Activated T-cell treated with anti-CD3 and anti-CD28 coated beads for 4 hours (primary cell): Measurements from ENCODE around the gene SORBS2.

Source experiments
- DNase-seq: peaks from one replicate; pipeline ENCODE4 v3.0.0-alpha.2; 2020

The SORBS2 gene

DNA sequence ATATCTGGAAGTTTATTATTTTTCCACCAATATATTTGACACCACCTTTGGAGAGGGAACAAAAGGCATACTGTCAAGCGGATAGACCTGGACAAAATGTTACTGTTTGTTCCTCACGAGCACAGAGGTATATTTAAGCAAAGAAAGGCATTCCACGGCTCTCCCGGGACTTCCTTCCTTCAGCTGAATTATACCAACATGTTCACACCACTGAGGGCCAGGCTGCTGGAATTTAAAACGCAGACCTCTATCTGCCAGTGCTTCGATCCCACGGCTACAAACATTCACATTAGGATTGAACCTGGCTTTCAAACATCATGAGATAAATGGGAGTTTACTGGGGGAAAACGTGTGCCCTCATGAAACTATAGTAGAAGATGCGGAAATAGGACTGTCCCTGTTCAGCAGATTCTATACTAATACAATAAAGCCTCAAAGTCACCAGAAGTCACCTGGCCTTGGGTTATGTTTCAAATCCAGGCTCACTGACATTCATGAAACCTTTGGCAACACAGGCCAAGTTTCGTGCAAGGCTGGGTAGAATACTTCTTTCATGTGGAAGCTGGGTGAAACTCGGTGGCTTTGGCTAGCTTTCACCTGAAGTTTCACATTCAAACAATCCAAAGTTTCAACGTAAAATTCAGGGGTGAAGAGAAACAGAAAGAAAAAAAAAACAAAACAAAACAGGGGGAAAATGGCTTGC lies 39.5 kb downstream of the SORBS2 start:
- no peak for DNase-seq

DNA sequence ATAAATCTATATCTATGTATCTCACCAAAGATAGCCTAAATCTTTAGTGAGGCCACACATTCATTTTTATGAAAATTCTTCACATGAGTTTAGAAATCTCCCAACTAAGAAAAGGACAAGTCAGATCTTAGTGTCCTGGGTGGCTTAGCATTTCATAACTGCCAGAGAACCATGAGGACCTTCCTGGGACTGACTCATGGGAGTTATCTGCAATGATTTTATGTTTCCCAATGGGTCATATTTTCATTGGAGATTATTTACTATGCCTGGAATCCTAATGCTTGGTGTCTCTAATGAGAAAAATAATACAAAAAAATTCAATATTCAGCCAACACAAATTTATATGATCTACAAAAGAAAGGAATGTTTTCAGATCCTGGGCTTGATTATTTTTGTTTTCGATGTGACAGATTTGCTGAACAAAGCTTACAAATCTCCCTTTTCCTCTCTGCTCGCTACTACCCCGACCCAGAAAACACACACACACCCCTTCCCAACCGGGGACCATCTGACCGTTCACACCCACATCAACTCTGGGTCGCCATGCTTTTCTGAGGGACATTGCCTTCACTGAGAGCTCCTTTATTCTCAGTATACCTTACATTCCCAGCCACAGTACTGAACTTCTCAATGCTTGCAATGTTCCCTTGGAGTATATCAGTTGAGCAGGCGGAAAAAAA lies 40.1 kb downstream of the SORBS2 start:
- DNase-seq, result no peak

DNA sequence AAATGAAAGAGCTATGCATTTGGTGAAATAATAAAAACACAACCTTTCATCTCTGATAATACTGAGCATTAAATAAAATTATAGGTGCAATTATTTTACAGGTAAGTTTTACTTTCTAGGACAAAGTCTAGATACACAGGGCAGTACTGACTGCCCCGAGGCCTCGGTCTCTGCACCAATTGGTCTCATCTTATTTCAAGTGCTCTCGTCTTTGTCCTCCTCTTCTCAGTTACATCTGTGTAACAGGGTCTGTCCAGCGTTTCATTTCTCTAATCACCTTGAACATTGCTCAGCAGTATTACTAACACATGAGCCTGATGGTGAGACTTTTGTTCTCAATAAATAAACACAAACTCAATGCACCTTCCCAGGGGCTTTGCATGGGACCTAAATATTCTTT lies 44.5 kb downstream of the SORBS2 start:
- DNase-seq, result no peak

DNA sequence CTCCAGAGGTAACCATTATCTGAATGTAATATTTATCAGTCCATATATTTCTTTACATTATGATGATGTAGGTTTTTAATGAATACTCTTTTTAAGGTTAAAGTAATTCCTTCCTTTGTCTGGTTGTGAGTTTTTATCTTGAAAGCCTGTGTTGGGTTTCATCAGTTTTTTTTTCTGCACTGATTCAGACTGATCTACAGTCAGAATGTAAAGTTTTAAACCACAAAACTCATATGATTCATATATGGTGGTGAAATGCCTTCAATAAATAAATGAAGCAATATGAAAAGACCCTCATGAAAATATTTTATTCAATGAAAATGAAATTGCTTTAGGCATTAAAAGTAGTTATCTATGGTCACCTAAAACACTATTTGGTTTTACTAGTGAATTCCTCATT lies 47.1 kb downstream of the SORBS2 start:
- no peak for DNase-seq

DNA sequence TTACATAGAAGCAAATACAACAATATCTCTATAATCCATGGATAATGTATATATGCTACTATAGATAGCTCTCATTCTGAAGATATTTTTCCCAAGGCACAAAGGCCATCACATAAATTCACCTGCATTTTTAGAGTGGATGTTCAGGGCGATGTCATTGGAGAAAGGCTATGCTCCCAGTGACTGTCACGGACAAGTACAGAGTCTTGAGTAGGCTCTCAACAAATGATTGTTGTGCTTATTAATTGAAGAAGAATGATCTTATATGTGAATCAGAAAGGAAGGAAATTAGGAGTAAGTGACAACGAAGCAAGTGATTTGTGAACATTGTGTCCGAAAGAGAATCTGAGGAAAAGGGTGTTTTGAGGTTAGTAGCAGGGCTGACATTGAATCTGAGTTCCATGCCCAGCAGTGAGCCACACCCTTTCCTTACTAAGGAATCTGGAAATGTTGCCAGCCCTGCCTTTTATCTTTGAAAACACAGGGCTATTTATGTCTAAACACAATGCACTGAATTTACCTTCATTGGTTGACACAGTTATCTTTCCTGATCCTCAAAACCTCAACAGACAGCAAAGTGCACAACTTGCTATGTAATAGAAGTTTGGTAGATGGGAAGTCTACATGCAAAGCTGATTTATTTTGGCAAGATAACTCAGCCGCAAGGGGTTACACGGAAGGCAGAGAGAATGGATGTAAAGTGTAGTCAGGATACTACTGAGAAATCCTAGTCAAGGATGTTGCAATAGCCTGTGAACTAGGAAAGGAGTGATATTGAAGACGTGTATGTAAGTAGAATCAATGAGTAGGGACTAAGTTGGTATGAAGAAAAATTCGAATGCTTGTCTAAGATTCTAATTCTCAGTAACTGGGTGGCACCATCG lies 50.4 kb downstream of the SORBS2 start:
- no peak for DNase-seq

DNA sequence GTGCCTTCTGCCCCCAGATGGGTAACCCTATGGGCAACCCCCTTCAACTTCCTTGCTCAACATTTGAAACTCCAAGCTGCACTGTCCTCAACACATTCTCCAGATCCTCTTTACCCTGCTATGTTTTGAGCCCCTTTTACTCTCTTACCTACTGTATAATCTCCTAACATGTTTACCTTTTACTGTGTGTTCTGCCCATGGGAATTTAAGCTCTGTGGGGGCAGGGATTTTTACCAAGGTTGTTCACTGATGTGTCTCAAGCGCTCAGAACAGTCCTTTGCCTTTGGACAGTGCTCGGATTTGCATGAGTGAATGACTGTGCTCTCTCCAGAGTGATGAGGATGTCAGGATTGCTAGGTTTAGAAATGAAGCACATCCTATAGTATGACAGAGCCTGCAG lies 53.2 kb downstream of the SORBS2 start:
- no peak for DNase-seq

DNA sequence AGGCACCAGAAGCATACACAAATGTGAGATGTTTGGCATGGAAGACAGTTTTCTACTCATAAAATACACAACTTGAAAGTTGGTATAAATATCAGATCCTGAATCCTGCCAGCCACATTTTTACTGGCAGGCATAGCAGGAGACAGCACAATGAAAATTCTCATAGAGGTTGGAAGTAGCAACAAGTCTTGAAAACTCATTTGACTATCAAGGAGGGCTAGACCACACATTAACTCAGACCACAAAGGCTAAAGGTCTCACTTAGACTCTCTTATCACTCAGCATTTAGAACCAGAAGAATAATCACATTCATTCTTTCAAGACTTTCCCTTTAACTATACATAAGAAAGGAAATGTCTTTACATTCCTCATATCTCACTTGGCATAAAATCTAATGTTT lies 56.5 kb downstream of the SORBS2 start:
- no peak for DNase-seq

DNA sequence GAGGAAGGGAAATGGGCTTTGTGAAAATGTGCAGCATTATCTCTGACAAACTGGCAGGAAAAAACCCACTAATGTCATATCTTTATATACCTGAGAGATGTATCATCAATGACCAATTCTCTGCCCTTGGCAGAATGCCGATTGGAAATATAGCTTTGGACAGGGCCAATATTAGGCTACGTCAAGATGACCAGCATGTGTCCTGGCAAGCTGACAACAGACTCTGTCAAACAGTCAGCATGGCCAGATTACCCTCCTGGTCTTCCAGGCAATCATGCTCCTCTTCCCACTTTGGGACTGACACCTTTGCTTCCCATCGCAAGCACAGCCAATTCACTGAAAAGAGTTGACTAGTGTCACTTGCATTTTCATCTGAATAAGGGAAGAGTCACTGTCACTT lies 57.0 kb downstream of the SORBS2 start:
- no peak for DNase-seq

DNA sequence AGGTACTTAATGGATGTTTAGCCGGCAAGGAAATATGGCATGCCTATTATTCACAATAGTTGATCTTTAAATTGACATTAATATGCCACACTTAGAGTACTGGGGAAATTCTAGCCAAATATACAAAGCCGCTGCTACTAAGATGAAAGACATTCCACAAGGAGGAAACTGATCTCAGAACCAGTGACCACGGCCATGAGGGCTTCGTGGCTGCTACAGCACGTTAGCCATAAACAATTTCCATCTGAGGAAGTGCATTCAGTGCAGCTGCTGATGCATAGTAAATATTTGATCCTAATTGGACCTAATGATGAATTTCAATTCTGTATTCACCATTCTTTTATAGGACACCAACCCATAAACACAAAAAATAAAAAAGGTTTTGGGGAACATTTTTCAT lies 59.1 kb downstream of the SORBS2 start:
- DNase-seq, result no peak

DNA sequence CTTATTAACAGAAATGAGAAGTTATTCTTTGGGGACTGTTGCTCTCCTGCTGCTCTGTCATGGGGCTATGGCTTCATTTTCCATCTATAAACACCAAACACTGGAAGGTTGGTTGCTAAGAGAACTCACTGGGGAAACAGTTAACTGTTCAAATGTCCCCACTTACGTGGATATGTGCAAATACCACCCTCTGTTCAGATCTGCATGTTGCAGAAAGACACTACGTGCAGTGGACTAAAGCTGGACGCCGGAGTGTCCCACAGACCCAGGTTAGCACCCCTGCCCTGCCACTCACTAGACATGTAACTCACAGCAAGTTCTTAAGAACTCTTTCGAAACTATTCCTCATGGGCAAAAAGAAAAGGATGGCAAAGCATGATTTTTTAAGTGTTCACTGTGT lies 62.1 kb downstream of the SORBS2 start:
- DNase-seq, result no peak

DNA sequence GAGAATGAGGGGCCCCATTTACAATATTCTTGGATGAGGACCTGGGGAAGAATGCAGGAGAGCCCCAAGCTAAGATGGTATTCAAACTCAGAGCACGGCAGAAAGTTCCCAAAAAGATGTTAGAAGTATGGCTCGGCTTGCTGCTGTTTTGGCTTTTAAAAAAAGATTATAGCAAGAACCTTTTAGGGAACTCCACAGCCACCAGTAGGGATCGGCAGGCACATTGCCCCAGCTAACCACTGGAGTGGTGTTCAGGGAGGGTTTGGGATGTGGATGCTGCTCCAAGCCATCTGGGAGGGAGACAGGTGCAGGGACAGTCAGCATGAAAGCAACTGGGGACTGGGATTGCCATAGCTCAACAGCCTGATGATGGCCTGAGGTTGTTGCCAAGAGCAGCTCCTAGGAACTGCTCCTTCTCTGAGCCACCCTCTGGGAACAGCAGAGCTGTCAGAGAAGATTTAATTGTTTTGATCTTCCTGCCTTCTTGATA lies 63.0 kb downstream of the SORBS2 start:
- DNase-seq, result no peak

DNA sequence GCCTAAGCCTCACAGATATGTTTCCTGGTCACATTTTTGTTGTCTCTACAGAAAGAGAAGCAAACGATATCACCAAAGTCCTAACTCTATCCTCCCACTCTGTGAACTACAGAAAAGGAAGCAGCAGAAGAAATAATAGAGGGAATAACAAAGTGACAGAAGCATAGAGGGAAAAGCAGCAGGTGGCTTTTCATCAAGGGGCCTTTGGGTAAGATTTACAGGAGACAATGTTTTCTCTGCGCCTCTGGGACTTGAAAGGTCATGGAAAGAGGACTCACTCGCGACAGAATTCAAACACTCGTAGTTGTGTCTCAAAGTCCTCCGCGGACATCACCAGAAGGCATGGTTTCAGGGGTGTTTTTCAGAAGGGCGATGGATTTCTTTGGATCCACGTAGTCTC lies 66.1 kb downstream of the SORBS2 start:
- DNase-seq, result no peak

DNA sequence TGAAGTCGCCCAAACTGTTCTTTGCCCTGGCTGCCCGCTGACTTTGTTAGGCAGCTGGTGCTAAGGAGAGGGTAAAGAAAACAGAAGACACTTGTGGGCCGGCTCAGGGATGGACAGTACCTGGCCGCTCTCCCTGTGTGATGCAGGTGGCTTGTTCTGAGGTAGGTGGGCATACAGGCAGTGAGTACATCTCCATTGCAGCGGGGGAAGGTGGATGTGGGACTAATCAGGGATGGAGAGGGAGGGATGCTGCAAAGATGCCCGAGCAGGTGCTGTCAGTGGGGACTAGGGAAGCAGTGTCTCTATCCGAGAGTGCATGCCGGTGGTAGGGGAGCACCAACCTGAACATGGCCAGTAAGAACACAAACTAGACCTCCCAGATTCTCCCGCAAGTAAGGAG lies 67.0 kb downstream of the SORBS2 start:
- no peak for DNase-seq

DNA sequence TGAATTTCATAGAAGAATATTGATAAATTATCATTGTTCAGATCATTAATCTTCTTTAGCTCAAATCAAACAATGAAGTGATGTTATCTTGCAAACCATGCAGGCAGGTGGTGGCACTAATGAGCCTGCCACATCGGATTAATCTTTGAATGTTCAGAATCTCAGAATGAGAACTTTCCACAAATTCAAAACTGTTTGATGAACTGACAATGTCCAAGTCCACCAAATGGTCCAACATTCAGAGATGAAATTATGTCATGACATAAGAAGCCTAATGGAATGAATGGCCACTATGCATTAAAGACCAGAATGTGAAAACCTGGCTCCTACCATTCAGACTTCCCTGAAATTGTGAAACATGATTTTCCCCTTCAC lies 67.5 kb downstream of the SORBS2 start:
- DNase-seq, result no peak

DNA sequence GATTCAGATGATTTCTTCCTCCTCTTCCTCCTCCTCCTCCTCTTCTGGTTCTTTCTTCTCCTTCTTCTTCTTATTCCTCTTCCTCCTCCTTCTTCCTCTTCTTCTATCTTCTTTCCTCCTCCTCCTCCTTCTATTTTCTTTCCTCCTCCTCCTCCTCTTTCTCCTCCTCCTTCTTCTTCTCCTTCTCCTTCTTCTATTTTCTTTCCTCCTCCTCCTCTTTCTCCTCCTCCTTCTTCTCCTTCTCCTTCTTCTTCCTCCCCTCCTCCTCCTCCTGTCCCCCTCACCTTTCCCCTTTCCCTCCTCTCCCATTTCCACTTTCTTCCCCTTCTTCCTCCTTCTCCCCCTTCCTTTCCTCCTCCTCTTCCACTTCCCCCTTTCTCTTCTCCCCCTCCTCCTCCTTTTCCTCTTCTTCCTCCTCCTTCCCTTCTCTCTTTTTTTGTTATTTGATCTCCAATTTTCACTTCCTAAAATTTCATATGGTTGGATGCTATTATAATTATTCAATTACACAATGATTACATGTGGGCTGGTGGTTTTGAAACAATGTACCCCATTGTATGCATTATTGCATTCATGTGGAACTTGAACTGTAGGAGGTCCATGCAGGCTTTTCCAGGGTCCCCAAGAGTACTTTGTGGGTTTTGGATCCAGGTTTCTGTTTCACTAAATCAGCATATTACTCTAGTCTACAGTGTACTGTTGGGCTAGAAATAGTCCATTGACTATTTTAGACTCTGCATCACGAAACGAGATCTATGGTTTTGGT lies 68.1 kb downstream of the SORBS2 start:
- no peak for DNase-seq

DNA sequence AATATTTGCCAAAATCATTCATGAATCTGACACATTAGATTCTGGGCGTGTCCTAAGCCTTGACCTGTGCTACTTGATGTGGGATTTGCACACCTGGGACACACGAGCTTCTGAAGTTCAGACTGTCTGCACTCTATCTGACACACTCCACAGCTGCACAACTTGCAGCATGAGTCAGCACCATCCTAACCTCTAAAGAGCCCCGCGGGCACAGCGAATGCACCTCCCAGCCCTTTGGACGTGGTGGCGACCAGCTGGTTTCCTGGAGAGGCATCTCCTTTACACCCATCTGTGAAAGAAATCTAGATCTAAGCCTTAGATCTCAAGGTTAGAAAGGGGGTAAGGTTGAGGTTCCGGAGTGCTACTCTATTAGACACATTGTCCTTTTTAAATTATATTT lies 69.2 kb downstream of the SORBS2 start:
- no peak for DNase-seq

DNA sequence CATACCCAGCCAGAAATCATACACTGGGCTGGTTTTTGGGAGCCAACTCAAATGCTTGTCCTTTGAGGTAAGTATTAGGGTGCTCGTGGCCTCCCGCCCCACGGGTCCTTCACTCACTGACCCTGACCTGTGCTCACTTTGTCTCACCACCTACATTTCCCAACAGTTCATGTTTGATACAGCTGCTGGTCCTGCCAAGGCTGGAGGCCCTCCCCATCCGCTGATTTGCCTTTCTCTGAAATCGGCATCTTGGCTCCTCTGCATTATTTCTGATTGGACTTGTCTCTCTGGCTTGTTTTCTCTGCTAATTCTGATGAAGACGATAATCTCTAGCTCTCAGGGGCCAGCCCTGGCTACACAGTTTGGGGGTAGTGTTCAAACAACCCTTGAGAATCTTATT lies 70.2 kb downstream of the SORBS2 start:
- DNase-seq, result no peak

DNA sequence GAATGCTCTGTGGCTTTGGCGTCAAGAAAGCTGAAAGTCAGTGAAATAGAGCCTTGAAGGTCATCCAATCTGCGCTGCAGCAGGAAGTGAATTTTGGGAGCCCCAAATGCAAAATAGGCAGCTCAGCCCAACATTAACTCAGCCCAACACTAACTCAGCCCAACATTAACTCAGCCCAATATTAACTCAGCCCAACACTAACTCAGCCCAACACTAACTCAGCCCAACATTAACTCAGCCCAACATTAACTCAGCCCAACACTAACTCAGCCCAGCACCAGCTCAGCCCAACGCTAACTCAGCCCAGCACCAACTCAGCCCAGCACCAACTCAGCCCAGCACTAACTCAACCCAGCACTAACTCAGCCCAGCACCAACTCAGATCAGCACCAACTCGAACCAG lies 71.5 kb downstream of the SORBS2 start:
- no peak for DNase-seq

DNA sequence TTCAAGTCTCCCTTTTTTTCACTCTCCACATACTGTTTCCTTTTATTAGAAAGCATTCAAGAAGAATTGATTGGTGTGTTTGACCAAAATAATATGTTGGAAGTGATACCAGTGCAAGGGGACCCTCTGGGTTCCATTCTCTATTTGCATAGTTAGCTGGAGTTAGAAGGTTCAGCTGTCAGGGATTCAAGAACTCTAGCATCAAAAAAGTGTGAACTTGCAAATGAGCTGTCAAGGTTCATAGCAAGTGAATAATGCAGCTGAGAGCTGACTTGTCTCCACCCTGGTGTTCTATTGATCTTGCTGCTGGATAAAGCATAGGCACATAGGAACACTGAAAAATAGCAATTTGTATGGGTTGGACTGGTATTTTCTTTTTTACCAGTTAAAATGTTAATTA lies 73.2 kb downstream of the SORBS2 start:
- no peak for DNase-seq

DNA sequence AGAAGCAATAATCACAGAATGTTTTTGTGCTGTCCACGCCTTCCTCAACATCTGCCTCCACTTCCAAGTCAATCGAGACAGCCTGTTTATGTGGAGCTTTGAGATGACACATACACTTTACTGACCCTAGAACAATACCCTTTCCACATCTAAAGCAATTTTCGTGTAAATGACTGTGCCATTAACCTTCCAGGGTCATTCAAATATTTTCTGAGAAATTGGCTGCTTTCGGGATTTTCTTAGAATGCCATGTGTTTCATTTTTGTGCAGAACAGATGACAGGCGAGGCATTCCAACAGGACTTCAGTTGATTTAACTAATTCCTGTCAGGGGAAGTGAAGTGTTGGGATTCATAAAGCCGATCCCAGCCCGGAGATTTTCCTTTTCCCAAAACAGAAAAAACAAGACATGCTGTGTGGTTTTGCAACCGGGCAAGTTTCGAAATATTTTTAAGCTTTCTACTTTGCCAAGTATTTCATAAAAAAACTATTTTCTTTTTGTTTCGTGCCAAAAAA lies 73.9 kb downstream of the SORBS2 start:
- DNase-seq, result no peak

DNA sequence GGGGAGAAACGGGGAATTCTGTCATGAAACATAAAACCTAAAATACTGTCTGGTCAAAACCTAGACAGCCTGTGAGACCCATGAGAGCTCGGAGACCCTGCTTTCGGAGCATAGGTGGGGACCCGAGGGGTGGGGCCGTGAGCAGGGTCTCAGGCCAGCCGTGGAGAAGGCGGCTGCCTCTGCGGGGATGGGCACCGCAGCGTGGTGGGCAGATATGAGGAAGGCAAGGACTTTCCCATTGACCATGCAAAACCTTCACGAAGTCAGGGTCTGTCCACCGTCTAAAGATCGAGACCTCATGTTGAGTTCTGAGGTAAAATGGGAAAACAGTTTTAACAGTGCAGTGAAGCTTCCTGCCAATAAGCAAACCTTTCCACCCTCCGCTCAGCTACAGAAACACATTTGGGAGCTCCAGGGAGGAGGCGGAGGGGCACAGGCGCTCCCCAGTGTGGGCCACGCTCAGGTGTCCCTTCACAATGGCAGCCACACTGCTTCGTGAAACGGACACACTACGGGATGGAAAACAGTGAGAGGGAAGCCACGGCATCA lies 74.4 kb downstream of the SORBS2 start:
- DNase-seq, result no peak

DNA sequence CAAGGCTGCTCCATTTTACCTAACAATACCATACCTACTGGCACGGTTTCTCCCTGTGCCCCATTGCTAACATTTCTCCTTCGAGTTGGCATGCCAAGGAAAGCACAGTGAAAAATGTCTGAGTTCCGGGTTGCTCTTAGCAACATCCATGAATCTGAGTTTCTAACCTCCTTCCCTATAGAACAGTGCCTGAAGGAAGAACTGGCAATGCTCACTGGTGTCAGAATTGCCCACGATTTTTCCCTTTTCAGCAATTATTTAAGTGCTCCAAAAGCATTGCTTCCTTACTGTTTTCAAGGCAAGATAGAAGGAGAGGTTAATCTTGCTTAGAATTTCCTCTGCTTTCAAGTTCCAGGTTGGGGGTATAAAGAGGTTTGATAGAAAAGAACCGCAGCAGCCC lies 75.1 kb downstream of the SORBS2 start:
- no peak for DNase-seq
